ENCODE results near the gene CPB2. TPM values are rescaled to one million over a fixed set of nuclear protein-coding genes. Genes with fewer than 3 reads are reported as not detected.

CPB2 gene
- total RNA-seq, 2 donors from 2014 or later, result not detected

DNA sequence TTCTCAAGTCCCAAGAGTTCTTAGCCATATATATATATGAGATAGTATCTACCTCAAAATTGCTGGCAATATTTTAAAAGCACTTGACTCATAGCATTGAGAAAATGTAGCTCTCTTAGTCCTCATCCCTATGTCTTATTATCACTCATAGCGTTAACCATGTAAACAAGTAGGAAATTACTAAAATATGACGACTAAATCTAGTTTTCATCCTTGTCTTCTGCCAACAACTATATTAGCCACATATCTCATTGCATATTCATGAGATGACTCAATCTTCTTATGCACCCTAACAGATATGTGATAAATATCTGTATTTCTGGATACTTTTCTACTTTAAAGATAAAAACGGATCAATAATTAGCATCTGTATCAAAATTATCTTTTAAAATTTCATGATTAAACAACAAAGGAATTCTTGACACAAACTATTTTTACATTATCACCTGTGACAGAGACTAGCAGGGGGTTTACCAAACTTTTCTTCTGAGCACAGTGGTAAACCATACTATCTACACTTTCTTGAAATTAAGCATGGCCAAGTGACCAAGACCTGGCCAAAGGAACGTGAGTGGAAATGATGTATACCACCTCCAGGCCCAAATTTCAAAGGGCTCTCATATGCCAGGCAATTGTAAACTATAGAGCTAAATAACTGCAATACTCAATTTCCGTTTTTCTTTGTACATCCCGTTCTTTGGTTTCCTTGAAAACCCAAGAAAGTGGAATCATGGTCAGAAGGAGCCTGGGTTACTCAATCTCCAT is 98.0 kb downstream of the CPB2 start:
- WGBS, 2 experiments (ENCODE audit: insufficient coverage in 1 of 2, insufficient read length in 1 of 2), result 94 to 100% methylated on average over 3 to 6 of the region's 6 CpGs
- Mint-ChIP-seq H3K27ac (no peak overlapping the region), H3K9me3 (no peaks in the 10 kb centered on the region), H3K36me3 (ENCODE audit: low read depth) (peaks cover 61% of the 10 kb centered on the region), H3K27me3 (ENCODE audit: insufficient read depth) (no peaks in the 10 kb centered on the region), H3K4me1 (no peaks in the 10 kb centered on the region), H3K4me3 (no peak overlapping the region)
- H3K27me3 ChIP-seq (ENCODE audit: control insufficient read depth, insufficient read depth, low read length, poor library complexity, severe bottlenecking), result no peaks in the 10 kb centered on the region
- peaks cover 83% of the 10 kb centered on the region for H3K36me3 ChIP-seq (ENCODE audit: control insufficient read depth, insufficient read depth, low read length)
- H3K4me1 ChIP-seq (ENCODE audit: control insufficient read depth, insufficient read depth, low read length), result no peaks in the 10 kb centered on the region
- no peaks in the 10 kb centered on the region for H3K9me3 ChIP-seq (ENCODE audit: control insufficient read depth, low read length)
- H3K27ac ChIP-seq (ENCODE audit: low read depth, low read length), result no peak overlapping the region
- TF ChIP-seq CTCF (conservative IDR thresholded peaks at IDR 0.05), result no peak
- DNase-seq, result no peak
- no peak overlapping the region for H3K9ac ChIP-seq (ENCODE audit: extremely low read depth, low read length, poor library complexity, severe bottlenecking)
- H3K4me3 ChIP-seq (ENCODE audit: low read length), result no peak overlapping the region

DNA sequence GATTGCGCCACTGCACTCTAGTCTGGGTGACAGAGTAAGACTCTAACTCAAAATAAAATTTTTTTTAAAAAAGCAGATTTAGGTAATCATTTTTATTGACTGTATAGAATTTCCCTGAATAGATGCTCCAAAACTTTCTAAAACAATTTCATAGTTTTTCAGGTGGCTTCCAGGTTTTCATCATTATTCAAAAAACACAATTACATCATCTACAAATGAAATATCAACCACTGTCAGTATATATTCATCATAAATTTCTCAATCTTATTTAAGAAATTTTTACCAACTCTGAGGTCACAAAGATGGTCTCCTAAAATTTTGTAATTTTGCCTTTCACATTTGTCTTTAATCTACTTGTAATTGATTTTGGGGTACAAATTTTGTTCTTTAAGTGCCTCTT is 100.3 kb downstream of the CPB2 start:
- Histone ChIP-seq H3K9me3 (ENCODE audit: control insufficient read depth, low read length) (no peaks in the 10 kb centered on the region), H3K27me3 (ENCODE audit: control insufficient read depth, insufficient read depth, low read length, poor library complexity, severe bottlenecking) (no peaks in the 10 kb centered on the region), H3K36me3 (ENCODE audit: control insufficient read depth, insufficient read depth, low read length) (peaks cover 88% of the 10 kb centered on the region), H3K27ac (ENCODE audit: low read depth, low read length) (no peak overlapping the region), H3K4me1 (ENCODE audit: control insufficient read depth, insufficient read depth, low read length) (no peaks in the 10 kb centered on the region), H3K4me3 (ENCODE audit: low read length) (no peak overlapping the region), H3K9ac (ENCODE audit: extremely low read depth, low read length, poor library complexity, severe bottlenecking) (no peak overlapping the region)
- no peak for DNase-seq
- H3K4me1 Mint-ChIP-seq, result no peaks in the 10 kb centered on the region
- 78% methylated on average over 1 of the region's 1 CpG; no CpG with 5 or more reads in 1 of the 2 experiments for WGBS, 2 experiments (ENCODE audit: insufficient coverage in 1 of 2, insufficient read length in 1 of 2)
- H3K27ac Mint-ChIP-seq, result no peak overlapping the region
- H3K4me3 Mint-ChIP-seq, result no peak overlapping the region
- no peaks in the 10 kb centered on the region for H3K27me3 Mint-ChIP-seq (ENCODE audit: insufficient read depth)
- no peak for TF ChIP-seq CTCF (conservative IDR thresholded peaks at IDR 0.05)
- peaks cover 77% of the 10 kb centered on the region for H3K36me3 Mint-ChIP-seq (ENCODE audit: low read depth)
- H3K9me3 Mint-ChIP-seq, result no peaks in the 10 kb centered on the region

Other genes starting within 250 kb of the CPB2 start
- 10 to 100 TPM; 58.1 to 62.4 TPM for gene ZC3H13, start 52.3 kb downstream of the CPB2 start, total RNA-seq
- 10 to 100 TPM in 1 of 2 donors, 1 to 10 TPM in 1; 3.0 to 16.8 TPM for gene LCP1, start 77.1 kb upstream of the CPB2 start, total RNA-seq
- not detected for gene LRRC63, start 106.9 kb upstream of the CPB2 start, total RNA-seq